ENCODE results near the gene MDH2. TPM values are rescaled to one million over a fixed set of nuclear protein-coding genes. Genes with fewer than 3 reads are reported as not detected.

Gene MDH2
- total and polyA plus RNA-seq, 10 of the 15 experiments (the other 5 are each of a cell fraction or from before 2014, with no cell fraction given), result 106 to 530 (median 202) TPM

DNA sequence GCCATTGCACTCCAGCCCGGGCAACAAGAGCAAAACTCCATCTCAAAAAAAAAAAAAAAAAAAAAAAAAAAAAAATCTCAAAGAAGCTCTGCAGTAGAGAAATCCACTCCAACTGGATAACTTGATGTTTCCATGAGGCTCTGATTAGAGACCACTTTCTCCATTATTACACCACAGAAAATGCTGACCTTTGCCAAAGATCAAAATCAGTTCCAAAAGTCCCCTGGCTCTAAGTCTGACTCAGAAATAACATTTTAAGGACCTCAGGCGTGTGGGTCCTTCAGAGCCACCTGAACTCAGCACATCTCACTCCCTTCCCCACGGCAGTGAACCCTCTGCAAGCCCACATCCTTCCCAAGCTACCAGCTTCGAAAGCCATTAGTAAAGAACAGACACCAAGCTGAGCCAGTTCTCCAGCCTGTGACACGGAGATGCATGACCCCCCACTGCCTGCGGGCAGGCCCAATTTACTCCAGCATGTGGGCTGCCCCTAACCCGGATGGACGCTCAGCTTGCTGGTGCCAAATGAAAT, 39.7 kb upstream of the MDH2 start:
- Histone ChIP-seq H3K27ac (ENCODE audit: control insufficient read depth, insufficient read depth) (no peak overlapping the region), H3K4me3 (no peak overlapping the region), H3K27me3 (replicated peaks in 1 of 2; ENCODE audit: control insufficient read depth in 2 of 2, insufficient read depth in 2 of 2, low read length in 1 of 2) (no peaks in the 10 kb centered on the region), H2AFZ (ENCODE audit: control insufficient read depth, low read depth, low read length) (no peak overlapping the region), H3K36me3 (ENCODE audit: control insufficient read depth in 2 of 2, insufficient read depth in 2 of 2, low read length in 1 of 2) (peaks cover 0 to 4% of the 10 kb centered on the region in 2 experiments; a peak in 2 of 4 replicates), H3K4me2 (ENCODE audit: control insufficient read depth, insufficient read depth) (peak overlapping the region; percentile 44), H3K9ac (ENCODE audit: control insufficient read depth, insufficient read depth, low read length) (no peak overlapping the region), H3K9me3 (replicated peaks; ENCODE audit: control insufficient read depth, insufficient read depth, low read length) (no peaks in the 10 kb centered on the region), H3K79me2 (ENCODE audit: control insufficient read depth, insufficient read depth, low read length) (no peaks in the 10 kb centered on the region), H3K4me1 (ENCODE audit: control insufficient read depth, insufficient read depth, low read length) (peaks cover 19% of the 10 kb centered on the region), H4K20me1 (ENCODE audit: control insufficient read depth, insufficient read depth) (no peaks in the 10 kb centered on the region)
- ChIA-PET CTCF (interaction anchor here (2.1 to 2.2 kb wide), 2 partner anchors 11 to 142 kb away, joined by 7 to 20 read pairs; no protein-coding TSS in a partner anchor), RAD21 (ENCODE audit: unreplicated experiment) (interaction anchor here (1.0 to 4.4 kb wide), 3 partner anchors 12 to 141 kb away, joined by 3 to 21 read pairs (median 4); no protein-coding TSS in a partner anchor), SMC1A (ENCODE audit: uncharacterized antibody, unreplicated experiment) (interaction anchor here (1.5 kb wide), 1 partner anchor 12 kb away, joined by 9 read pairs; no protein-coding TSS in a partner anchor), POLR2A (interaction anchor here (0.6 to 1.4 kb wide), 5 partner anchors 13 to 166 kb away, joined by 3 to 7 read pairs (median 4); no protein-coding TSS in a partner anchor)
- peak; percentile 23 for DNase-seq (ENCODE audit: low read depth, low spot score)
- WGBS (ENCODE audit: insufficient coverage, insufficient replicate concordance, low lambda C conversion rate, missing lambda C conversion rate), result 60% methylated on average over 7 of the region's 8 CpGs
- FAIRE-seq, result no peak
- intact Hi-C loops (cut with micrococcal nuclease; ENCODE audit: unreplicated experiment), result no loop called here
- TF ChIP-seq CHD1 (IDR thresholded peaks at IDR 0.05; ENCODE audit: low read depth, low read length) (no peak), BCL11A (IDR thresholded peaks at IDR 0.05; ENCODE audit: low read depth, low read length) (no peak), RELA (IDR thresholded peaks at IDR 0.05; ENCODE audit: borderline replicate concordance, partially characterized antibody) (no peak), POLR2AphosphoS2 (IDR thresholded peaks at IDR 0.05; ENCODE audit: low read depth, low read length) (no peak), NR2C1 (IDR thresholded peaks at IDR 0.05) (no peak), LARP7 (IDR thresholded peaks at IDR 0.05) (no peak)
- TF ChIP-seq, protein P1, sequence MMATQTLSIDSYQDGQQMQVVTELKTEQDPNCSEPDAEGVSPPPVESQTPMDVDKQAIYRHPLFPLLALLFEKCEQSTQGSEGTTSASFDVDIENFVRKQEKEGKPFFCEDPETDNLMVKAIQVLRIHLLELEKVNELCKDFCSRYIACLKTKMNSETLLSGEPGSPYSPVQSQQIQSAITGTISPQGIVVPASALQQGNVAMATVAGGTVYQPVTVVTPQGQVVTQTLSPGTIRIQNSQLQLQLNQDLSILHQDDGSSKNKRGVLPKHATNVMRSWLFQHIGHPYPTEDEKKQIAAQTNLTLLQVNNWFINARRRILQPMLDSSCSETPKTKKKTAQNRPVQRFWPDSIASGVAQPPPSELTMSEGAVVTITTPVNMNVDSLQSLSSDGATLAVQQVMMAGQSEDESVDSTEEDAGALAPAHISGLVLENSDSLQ (IDR thresholded peaks at IDR 0.05), result no peak
- TF ChIP-seq, protein P2, sequence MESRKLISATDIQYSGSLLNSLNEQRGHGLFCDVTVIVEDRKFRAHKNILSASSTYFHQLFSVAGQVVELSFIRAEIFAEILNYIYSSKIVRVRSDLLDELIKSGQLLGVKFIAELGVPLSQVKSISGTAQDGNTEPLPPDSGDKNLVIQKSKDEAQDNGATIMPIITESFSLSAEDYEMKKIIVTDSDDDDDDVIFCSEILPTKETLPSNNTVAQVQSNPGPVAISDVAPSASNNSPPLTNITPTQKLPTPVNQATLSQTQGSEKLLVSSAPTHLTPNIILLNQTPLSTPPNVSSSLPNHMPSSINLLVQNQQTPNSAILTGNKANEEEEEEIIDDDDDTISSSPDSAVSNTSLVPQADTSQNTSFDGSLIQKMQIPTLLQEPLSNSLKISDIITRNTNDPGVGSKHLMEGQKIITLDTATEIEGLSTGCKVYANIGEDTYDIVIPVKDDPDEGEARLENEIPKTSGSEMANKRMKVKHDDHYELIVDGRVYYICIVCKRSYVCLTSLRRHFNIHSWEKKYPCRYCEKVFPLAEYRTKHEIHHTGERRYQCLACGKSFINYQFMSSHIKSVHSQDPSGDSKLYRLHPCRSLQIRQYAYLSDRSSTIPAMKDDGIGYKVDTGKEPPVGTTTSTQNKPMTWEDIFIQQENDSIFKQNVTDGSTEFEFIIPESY (IDR thresholded peaks at IDR 0.05), result no peak
- TF ChIP-seq, protein P3, sequence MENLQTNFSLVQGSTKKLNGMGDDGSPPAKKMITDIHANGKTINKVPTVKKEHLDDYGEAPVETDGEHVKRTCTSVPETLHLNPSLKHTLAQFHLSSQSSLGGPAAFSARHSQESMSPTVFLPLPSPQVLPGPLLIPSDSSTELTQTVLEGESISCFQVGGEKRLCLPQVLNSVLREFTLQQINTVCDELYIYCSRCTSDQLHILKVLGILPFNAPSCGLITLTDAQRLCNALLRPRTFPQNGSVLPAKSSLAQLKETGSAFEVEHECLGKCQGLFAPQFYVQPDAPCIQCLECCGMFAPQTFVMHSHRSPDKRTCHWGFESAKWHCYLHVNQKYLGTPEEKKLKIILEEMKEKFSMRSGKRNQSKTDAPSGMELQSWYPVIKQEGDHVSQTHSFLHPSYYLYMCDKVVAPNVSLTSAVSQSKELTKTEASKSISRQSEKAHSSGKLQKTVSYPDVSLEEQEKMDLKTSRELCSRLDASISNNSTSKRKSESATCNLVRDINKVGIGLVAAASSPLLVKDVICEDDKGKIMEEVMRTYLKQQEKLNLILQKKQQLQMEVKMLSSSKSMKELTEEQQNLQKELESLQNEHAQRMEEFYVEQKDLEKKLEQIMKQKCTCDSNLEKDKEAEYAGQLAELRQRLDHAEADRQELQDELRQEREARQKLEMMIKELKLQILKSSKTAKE (IDR thresholded peaks at IDR 0.05; ENCODE audit: low read depth, poor library complexity, severe bottlenecking), result no peak
- TF ChIP-seq, protein P4, sequence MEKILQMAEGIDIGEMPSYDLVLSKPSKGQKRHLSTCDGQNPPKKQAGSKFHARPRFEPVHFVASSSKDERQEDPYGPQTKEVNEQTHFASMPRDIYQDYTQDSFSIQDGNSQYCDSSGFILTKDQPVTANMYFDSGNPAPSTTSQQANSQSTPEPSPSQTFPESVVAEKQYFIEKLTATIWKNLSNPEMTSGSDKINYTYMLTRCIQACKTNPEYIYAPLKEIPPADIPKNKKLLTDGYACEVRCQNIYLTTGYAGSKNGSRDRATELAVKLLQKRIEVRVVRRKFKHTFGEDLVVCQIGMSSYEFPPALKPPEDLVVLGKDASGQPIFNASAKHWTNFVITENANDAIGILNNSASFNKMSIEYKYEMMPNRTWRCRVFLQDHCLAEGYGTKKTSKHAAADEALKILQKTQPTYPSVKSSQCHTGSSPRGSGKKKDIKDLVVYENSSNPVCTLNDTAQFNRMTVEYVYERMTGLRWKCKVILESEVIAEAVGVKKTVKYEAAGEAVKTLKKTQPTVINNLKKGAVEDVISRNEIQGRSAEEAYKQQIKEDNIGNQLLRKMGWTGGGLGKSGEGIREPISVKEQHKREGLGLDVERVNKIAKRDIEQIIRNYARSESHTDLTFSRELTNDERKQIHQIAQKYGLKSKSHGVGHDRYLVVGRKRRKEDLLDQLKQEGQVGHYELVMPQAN (conservative IDR thresholded peaks at IDR 0.05), result no peak
- in situ Hi-C loops (cut with MboI), result no loop called here
- ATAC-seq, result peak; percentile 81
- BruUV-seq (replicated peaks), result no TSS peak
